Kidney (tissue), 14 donors: Measurements from ENCODE around the gene NLRP12. TPM values are rescaled to one million over a fixed set of nuclear protein-coding genes. Genes with fewer than 3 reads are reported as not detected.
"Not testable (repeated sequence)": the region's sequence is repeated elsewhere in the genome, so short reads cannot be mapped to it uniquely, and the experiment has no call there.

ENCODE experiments used
- DNase-seq, 5 donors: peaks; one replicate each; pipeline ENCODE4 v3.0.0-alpha.2; 2013 to 2020
- FAIRE-seq: peaks from 2 replicates; lab custom pipeline; 2012; peaks lifted over from hg19 to GRCh38; lab: Jason Lieb, UNC
- H3K27ac ChIP-seq, 2 donors: one replicate each; pipeline ENCODE4 v1.7.0; 2013; ENCODE audit warnings: low read depth in 2 of 2, low read length in 2 of 2, inconsistent platforms in 1 of 2
- H3K27me3 ChIP-seq: one replicate; pipeline ENCODE4 v1.7.1; 2013; ENCODE audit warnings: low read length, inconsistent platforms; ENCODE audit not compliant: control insufficient read depth, insufficient read depth
- H3K36me3 ChIP-seq, 3 donors: one replicate each; pipeline versions ENCODE4 v1.7.0 to v1.7.1; 2013; ENCODE audit warnings: low read length in 3 of 3, control low read depth in 1 of 3, inconsistent platforms in 1 of 3; ENCODE audit not compliant: insufficient read depth in 3 of 3, control insufficient read depth in 2 of 3
- H3K4me1 ChIP-seq, 3 donors: one replicate each; pipeline versions ENCODE4 v1.7.0 to v1.7.1; 2013; ENCODE audit warnings: low read length in 3 of 3, inconsistent platforms in 1 of 3, low read depth in 1 of 3; ENCODE audit not compliant: control insufficient read depth in 2 of 3, insufficient read depth in 2 of 3
- H3K4me3 ChIP-seq, 3 donors: one replicate each; pipeline versions ENCODE4 v1.7.0 to v1.8.1; 2013; ENCODE audit warnings: low read length in 3 of 3, control low read depth in 1 of 3, inconsistent platforms in 1 of 3
- H3K9ac ChIP-seq, 3 donors: one replicate each; pipeline versions ENCODE4 v1.7.0 to v1.7.1; 2013; ENCODE audit warnings: low read length in 3 of 3, control low read depth in 1 of 3, inconsistent platforms in 1 of 3
- H3K9me3 ChIP-seq, 3 donors: one replicate each; pipeline versions ENCODE4 v1.7.0 to v1.7.1; 2013; ENCODE audit warnings: low read length in 3 of 3, control low read depth in 1 of 3, inconsistent platforms in 1 of 3; ENCODE audit not compliant: control insufficient read depth in 2 of 3, insufficient read depth in 1 of 3
- intact Hi-C: fragments of 100-400 bp; cut with DNase I; formaldehyde crosslinking; loops from one replicate; pipeline ENCODE4 v1.11.1; 2022
- polyA plus RNA-seq: library from polyadenylated mRNA; stranded (reverse); fragments of 350-450 nt; fragmentation: Illumina TruSeq; extraction: RNeasy Lipid Tissue Mini Kit (QIAGEN cat#74804); gene quantifications from one replicate; pipeline ENCODE4 v1.2.3, GENCODE V29; 2014; ENCODE audit warnings: low read depth, low replicate concordance; ENCODE audit not compliant: insufficient read depth
- total RNA-seq: library from RNA; stranded (reverse); fragmentation: NEBNext Ultra II Directional; extraction: Animal tissue kit (Norgen Biotek cat#: 25700); gene quantifications from one replicate; pipeline ENCODE4 v1.2.1, GENCODE V29; 2021
- TF ChIP-seq, protein P1 (sequence below): IDR thresholded peaks from 3 replicates; pipeline ENCODE4 v1.5.1; 2012; ENCODE audit warnings: mild to moderate bottlenecking, moderate library complexity, borderline replicate concordance; ENCODE audit not compliant: insufficient read depth; ENCODE audit errors: extremely low read depth
- donor health status: control.
- donor health status: control.
- donor health status: control.
- donor health status: control.
- donor health status: control.
- donor health status: DM: yes; HTN: yes; CAD: no.
- donor health status: Normal renal cell carcinoma (clear cell type).

The NLRP12 gene
- total and polyA plus RNA-seq, 2 donors from 2014 or later, result 1.1 TPM; not detected in 1

DNA sequence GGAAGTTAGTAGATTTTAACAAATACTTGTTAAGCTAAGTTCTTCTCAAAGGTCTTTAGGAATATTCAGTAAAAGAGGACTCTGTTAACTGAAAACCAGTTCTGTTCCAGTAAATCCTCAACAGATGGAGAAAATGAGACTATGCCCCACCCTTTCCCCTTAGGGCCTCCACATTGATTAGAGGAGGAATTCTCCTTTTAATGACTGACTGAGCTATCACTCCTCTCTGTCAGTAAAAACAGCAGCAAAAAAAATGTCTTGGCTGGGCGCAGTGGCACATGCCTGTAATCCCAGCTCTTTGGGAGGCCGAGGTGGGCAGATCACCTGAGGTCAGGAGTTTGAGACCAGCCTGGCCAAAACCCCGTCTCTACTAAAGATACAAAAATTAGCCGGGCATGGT is 50.1 kb downstream of the NLRP12 start:
- no peak for FAIRE-seq
- no peaks in the 10 kb centered on the region for H3K27me3 ChIP-seq
- no peaks in the 10 kb centered on the region for H3K36me3 ChIP-seq
- H3K9me3 ChIP-seq, result no peaks in the 10 kb centered on the region
- intact Hi-C loops, result no loop called here
- H3K4me3 ChIP-seq, result no peak overlapping the region
- no peak overlapping the region for H3K27ac ChIP-seq
- no peak for DNase-seq
- TF ChIP-seq, protein P1, sequence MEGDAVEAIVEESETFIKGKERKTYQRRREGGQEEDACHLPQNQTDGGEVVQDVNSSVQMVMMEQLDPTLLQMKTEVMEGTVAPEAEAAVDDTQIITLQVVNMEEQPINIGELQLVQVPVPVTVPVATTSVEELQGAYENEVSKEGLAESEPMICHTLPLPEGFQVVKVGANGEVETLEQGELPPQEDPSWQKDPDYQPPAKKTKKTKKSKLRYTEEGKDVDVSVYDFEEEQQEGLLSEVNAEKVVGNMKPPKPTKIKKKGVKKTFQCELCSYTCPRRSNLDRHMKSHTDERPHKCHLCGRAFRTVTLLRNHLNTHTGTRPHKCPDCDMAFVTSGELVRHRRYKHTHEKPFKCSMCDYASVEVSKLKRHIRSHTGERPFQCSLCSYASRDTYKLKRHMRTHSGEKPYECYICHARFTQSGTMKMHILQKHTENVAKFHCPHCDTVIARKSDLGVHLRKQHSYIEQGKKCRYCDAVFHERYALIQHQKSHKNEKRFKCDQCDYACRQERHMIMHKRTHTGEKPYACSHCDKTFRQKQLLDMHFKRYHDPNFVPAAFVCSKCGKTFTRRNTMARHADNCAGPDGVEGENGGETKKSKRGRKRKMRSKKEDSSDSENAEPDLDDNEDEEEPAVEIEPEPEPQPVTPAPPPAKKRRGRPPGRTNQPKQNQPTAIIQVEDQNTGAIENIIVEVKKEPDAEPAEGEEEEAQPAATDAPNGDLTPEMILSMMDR, result no peak
- no peak overlapping the region for H3K9ac ChIP-seq
- no peaks in the 10 kb centered on the region for H3K4me1 ChIP-seq

DNA sequence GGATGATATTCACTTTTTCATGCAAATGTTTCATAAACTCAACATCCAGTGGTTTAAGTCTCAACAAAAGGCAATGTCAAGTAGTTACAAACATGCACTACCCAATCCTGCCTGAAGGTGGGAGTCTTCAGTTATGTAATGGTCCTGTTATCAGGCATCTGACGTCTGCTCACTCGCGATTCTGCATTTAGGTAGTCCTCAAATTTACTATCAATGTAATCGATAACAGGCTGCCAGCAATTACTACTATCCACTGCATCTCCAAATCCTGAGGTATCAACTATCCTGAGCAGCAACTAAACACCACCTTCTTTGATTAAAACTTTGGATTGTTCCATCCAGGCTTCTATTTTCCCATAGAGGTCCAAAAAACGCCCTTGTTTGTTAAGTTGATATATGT is 51.2 kb downstream of the NLRP12 start:
- Histone ChIP-seq H3K36me3 (no peaks in the 10 kb centered on the region), H3K9ac (no peak overlapping the region), H3K27ac (no peak overlapping the region), H3K9me3 (no peaks in the 10 kb centered on the region), H3K4me3 (no peak overlapping the region), H3K4me1 (no peaks in the 10 kb centered on the region), H3K27me3 (no peaks in the 10 kb centered on the region)
- TF ChIP-seq, protein P1, result peak; percentile 62
- FAIRE-seq (peak; percentile 62), DNase-seq (peak in 4 of 5 donors; percentile 44 to 73 (median 60))
- intact Hi-C loops, result no loop called here

DNA sequence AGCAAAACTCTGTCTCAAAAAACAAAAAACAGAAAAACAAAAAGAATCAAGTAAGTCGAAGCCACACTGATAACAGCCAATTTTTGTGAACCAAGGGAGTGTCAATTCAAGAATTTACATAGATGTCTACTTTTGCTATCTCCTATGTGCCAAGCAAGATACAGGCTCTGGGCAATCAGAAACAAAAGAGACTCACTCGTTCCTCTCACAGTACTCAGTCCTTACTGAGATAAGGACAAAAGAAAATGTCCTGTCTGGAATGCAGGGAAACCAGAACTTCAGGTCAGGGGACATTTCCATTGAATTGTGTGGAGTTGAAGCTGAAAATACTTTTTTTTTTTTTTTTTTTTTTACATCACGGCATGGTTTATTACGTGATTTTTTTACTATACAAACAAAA is 53.0 kb downstream of the NLRP12 start:
- H3K36me3 ChIP-seq, result no peaks in the 10 kb centered on the region
- TF ChIP-seq, protein P1, result no peak
- H3K9ac ChIP-seq, result no peak overlapping the region
- intact Hi-C loops, result no loop called here
- H3K9me3 ChIP-seq, result no peaks in the 10 kb centered on the region
- no peak for FAIRE-seq
- no peaks in the 10 kb centered on the region for H3K4me1 ChIP-seq
- H3K27ac ChIP-seq, result no peak overlapping the region
- H3K27me3 ChIP-seq, result no peaks in the 10 kb centered on the region
- H3K4me3 ChIP-seq, result no peak overlapping the region
- peak in 3 of 5 donors; percentile 26 to 36 (median 33) for DNase-seq

DNA sequence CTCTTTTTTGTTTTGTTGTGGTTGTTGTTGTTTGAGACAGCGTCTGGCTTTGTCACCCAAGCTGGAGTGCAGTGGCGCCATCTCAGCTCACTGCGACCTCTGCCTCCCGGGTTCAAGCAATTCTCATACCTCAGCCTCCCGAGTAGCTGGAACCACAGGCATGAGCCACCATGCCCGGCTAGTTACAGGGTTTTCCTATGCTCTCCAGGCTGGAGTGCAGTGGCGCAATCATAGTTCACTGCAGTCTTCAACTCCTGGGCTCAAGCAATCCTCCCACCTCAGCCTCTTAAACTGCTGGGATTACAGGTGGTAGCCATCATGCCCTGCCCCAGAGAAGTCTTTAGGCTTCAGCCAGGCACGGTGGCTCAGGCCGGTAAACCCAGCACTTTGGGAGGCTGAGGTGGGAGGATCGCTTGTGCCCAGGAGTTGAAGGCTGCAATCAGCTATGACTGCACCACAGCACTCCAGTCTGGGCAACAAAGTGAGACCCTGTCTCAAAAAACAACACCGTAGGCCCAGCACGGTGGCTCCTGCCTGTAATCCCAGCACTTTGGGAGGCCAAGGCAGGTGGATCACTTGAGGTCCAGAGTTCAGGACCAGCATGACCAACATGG is 54.3 kb downstream of the NLRP12 start:
- FAIRE-seq, H3K9me3 ChIP-seq, H3K4me1 ChIP-seq, H3K4me3 ChIP-seq, H3K36me3 ChIP-seq, DNase-seq, H3K9ac ChIP-seq, intact Hi-C loops, H3K27me3 ChIP-seq, H3K27ac ChIP-seq: not testable (repeated sequence)
